OCI-LY1 (cell line): ENCODE data around the gene DDAH1.

Experiments used
- EZH2 ChIP-seq: fragments of 200-600 bp; sonication (generic), shearing (Covaris generic); IDR thresholded peaks from 2 replicates; pipeline ENCODE4 v1.8.0; 2017; ENCODE audit warnings: borderline replicate concordance, mixed run types, mild to moderate bottlenecking, antibody characterized with exemption, low read length, moderate library complexity, mixed read lengths
- TF ChIP-seq, protein P1 (sequence below): fragments of 200-600 bp; sonication (generic), shearing (Covaris generic); IDR thresholded peaks from 2 replicates; pipeline ENCODE4 v1.5.1; 2017; ENCODE audit warnings: mild to moderate bottlenecking, antibody characterized with exemption, low read length, moderate library complexity, mixed read lengths

DNA sequence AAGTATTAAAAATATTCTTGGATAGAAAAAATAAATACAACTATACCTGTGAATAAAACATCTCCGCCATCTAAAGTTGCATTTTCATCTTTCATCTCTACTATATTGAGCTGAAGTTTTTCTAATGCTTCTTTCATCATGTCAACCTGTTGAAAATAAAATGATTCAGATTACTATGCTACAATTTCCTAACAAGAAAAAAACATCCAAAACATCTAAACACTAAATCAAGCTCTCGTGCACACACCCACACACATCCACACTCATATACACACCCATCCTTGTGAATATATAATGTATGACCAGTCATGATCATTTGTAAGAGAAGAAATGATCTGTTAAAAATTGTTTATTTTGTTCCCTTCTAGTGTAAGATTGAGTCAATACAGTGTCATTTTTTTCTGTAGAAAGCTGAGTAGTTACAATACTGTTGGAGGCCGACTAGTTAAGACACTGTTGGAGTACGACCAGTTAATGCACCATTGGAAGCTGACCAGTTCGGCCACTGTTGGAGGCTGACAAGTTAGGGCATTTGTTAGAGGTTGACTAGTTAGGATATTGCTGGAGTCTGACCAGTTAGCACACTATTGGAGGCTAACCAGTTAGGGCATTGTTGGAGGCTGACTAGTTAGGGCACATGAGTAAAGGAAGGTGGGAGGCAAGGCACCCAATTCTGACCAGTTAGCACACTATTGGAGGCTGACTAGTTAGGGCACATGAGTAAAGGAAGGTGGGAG, 106.1 kb downstream of the DDAH1 start:
- TF ChIP-seq, protein P1, sequence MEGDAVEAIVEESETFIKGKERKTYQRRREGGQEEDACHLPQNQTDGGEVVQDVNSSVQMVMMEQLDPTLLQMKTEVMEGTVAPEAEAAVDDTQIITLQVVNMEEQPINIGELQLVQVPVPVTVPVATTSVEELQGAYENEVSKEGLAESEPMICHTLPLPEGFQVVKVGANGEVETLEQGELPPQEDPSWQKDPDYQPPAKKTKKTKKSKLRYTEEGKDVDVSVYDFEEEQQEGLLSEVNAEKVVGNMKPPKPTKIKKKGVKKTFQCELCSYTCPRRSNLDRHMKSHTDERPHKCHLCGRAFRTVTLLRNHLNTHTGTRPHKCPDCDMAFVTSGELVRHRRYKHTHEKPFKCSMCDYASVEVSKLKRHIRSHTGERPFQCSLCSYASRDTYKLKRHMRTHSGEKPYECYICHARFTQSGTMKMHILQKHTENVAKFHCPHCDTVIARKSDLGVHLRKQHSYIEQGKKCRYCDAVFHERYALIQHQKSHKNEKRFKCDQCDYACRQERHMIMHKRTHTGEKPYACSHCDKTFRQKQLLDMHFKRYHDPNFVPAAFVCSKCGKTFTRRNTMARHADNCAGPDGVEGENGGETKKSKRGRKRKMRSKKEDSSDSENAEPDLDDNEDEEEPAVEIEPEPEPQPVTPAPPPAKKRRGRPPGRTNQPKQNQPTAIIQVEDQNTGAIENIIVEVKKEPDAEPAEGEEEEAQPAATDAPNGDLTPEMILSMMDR = no peak
- TF ChIP-seq EZH2 = no peak
